ENCODE measurements around the gene CAMTA1. TPM values are rescaled to one million over a fixed set of nuclear protein-coding genes. Genes with fewer than 3 reads are reported as not detected.

CAMTA1 gene
- total RNA-seq, 1 experiment from 2014 or later, result 50.3 TPM

- Mint-ChIP-seq H3K9me3 (ENCODE audit: low read depth, unreplicated experiment) (no peaks in the 10 kb centered on the region), H3K27me3 (ENCODE audit: unreplicated experiment) (peaks cover 47% of the 10 kb centered on the region), H3K4me3 (ENCODE audit: low read depth, unreplicated experiment) (no peak overlapping the region), H3K4me1 (ENCODE audit: low read depth, unreplicated experiment) (no peaks in the 10 kb centered on the region), H3K27ac (ENCODE audit: unreplicated experiment) (no peak overlapping the region), H3K36me3 (ENCODE audit: insufficient read depth, unreplicated experiment) (no peaks in the 10 kb centered on the region)
- no peak for DNase-seq
- CTCF ChIA-PET, result no interaction called here
- no peak for TF ChIP-seq CTCF (IDR thresholded peaks at IDR 0.05; ENCODE audit: unreplicated experiment)
- intact Hi-C loops (cut with micrococcal nuclease; ENCODE audit: unreplicated experiment), result no loop called here
- no TSS peak for BruUV-seq (replicated peaks)
These were observed 315.9 kb downstream of the CAMTA1 start for GRCh38 chr1:7101187-7101586.

- Mint-ChIP-seq H3K4me1 (ENCODE audit: low read depth, unreplicated experiment) (no peaks in the 10 kb centered on the region), H3K27ac (ENCODE audit: unreplicated experiment) (no peak overlapping the region), H3K36me3 (ENCODE audit: insufficient read depth, unreplicated experiment) (no peaks in the 10 kb centered on the region), H3K27me3 (ENCODE audit: unreplicated experiment) (peaks cover 47% of the 10 kb centered on the region), H3K9me3 (ENCODE audit: low read depth, unreplicated experiment) (no peaks in the 10 kb centered on the region), H3K4me3 (ENCODE audit: low read depth, unreplicated experiment) (no peak overlapping the region)
- intact Hi-C loops (cut with micrococcal nuclease; ENCODE audit: unreplicated experiment), result no loop called here
- DNase-seq, result no peak
- no TSS peak for BruUV-seq (replicated peaks)
- CTCF ChIA-PET, result no interaction called here
- TF ChIP-seq CTCF (IDR thresholded peaks at IDR 0.05; ENCODE audit: unreplicated experiment), result no peak
These were observed 318.1 kb downstream of the CAMTA1 start for GRCh38 chr1:7103361-7103782.

GRCh38 chr1:7103874-7104273 lies 318.6 kb downstream of the CAMTA1 start:
- no TSS peak for BruUV-seq (replicated peaks)

GRCh38 chr1:7104339-7104738 lies 319.1 kb downstream of the CAMTA1 start:
- Mint-ChIP-seq H3K36me3 (ENCODE audit: insufficient read depth, unreplicated experiment) (no peaks in the 10 kb centered on the region), H3K9me3 (ENCODE audit: low read depth, unreplicated experiment) (no peaks in the 10 kb centered on the region), H3K4me3 (ENCODE audit: low read depth, unreplicated experiment) (no peak overlapping the region), H3K4me1 (ENCODE audit: low read depth, unreplicated experiment) (no peaks in the 10 kb centered on the region), H3K27me3 (ENCODE audit: unreplicated experiment) (peaks cover 51% of the 10 kb centered on the region), H3K27ac (ENCODE audit: unreplicated experiment) (no peak overlapping the region)
- BruUV-seq (replicated peaks), result no TSS peak
- no peak for DNase-seq
- intact Hi-C loops (cut with micrococcal nuclease; ENCODE audit: unreplicated experiment), result no loop called here
- no peak for TF ChIP-seq CTCF (IDR thresholded peaks at IDR 0.05; ENCODE audit: unreplicated experiment)
- CTCF ChIA-PET, result no interaction called here

More at GRCh38 chr1:7103874-7104273, 318.6 kb downstream of the CAMTA1 start:
- H3K4me1 Mint-ChIP-seq (ENCODE audit: low read depth, unreplicated experiment), result no peaks in the 10 kb centered on the region
- H3K4me3 Mint-ChIP-seq (ENCODE audit: low read depth, unreplicated experiment), result no peak overlapping the region
- CTCF ChIA-PET, result no interaction called here
- H3K36me3 Mint-ChIP-seq (ENCODE audit: insufficient read depth, unreplicated experiment), result no peaks in the 10 kb centered on the region
- H3K27ac Mint-ChIP-seq (ENCODE audit: unreplicated experiment), result no peak overlapping the region
- H3K9me3 Mint-ChIP-seq (ENCODE audit: low read depth, unreplicated experiment), result no peaks in the 10 kb centered on the region
- no peak for DNase-seq
- intact Hi-C loops (cut with micrococcal nuclease; ENCODE audit: unreplicated experiment), result no loop called here
- TF ChIP-seq CTCF (IDR thresholded peaks at IDR 0.05; ENCODE audit: unreplicated experiment), result no peak
- peaks cover 50% of the 10 kb centered on the region for H3K27me3 Mint-ChIP-seq (ENCODE audit: unreplicated experiment)
